ENCODE data around the gene MRE11. TPM values are rescaled to one million over a fixed set of nuclear protein-coding genes. Genes with fewer than 3 reads are reported as not detected.

The MRE11 gene
- total RNA-seq, 6 donors from 2014 or later = 6.7 to 24.7 (median 16.3) TPM

GRCh38 chr11:94518300-94518699 is 24.7 kb upstream of the MRE11 start:
- TF ChIP-seq, protein P1, sequence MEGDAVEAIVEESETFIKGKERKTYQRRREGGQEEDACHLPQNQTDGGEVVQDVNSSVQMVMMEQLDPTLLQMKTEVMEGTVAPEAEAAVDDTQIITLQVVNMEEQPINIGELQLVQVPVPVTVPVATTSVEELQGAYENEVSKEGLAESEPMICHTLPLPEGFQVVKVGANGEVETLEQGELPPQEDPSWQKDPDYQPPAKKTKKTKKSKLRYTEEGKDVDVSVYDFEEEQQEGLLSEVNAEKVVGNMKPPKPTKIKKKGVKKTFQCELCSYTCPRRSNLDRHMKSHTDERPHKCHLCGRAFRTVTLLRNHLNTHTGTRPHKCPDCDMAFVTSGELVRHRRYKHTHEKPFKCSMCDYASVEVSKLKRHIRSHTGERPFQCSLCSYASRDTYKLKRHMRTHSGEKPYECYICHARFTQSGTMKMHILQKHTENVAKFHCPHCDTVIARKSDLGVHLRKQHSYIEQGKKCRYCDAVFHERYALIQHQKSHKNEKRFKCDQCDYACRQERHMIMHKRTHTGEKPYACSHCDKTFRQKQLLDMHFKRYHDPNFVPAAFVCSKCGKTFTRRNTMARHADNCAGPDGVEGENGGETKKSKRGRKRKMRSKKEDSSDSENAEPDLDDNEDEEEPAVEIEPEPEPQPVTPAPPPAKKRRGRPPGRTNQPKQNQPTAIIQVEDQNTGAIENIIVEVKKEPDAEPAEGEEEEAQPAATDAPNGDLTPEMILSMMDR (IDR thresholded peaks at IDR 0.05) = no peak
- no peak for TF ChIP-seq POLR2A (IDR thresholded peaks at IDR 0.05)
- no peak for TF ChIP-seq POLR2AphosphoS5 (IDR thresholded peaks at IDR 0.05)
- no peak for TF ChIP-seq EP300 (IDR thresholded peaks at IDR 0.05)
- 68 to 73% methylated on average over 4 of the region's 4 CpGs for whole genome bisulfite sequencing, 2 donors
- DNase-seq (no peak), ATAC-seq (ENCODE audit: low FRiP score in 2 of 2) (no peak)
- Histone ChIP-seq H3K27ac (no peak overlapping the region), H3K9me3 (no peaks in the 10 kb centered on the region), H3K4me3 (no peak overlapping the region), H3K4me1 (peaks cover 0 to 6% (median 0%) of the 10 kb centered on the region in 4 donors), H3K27me3 (no peaks in the 10 kb centered on the region), H3K36me3 (no peaks in the 10 kb centered on the region)

- ATAC-seq (ENCODE audit: low FRiP score in 2 of 2) (no peak), DNase-seq (no peak)
- no peaks in the 10 kb centered on the region for H3K27me3 ChIP-seq
- no peaks in the 10 kb centered on the region for H3K36me3 ChIP-seq
- H3K27ac ChIP-seq = no peak overlapping the region
- H3K4me1 ChIP-seq = peaks cover 0 to 17% (median 8%) of the 10 kb centered on the region in 4 donors
- WGBS, 2 donors = 40 to 48% methylated on average over 1 of the region's 1 CpG
- H3K4me3 ChIP-seq = no peak overlapping the region
- H3K9me3 ChIP-seq = no peaks in the 10 kb centered on the region
- TF ChIP-seq EP300 (IDR thresholded peaks at IDR 0.05) (no peak), POLR2AphosphoS5 (IDR thresholded peaks at IDR 0.05) (no peak)
These were observed 23.1 kb upstream of the MRE11 start for GRCh38 chr11:94516725-94517124.

GRCh38 chr11:94515398-94515797 is 21.8 kb upstream of the MRE11 start:
- ATAC-seq (ENCODE audit: low FRiP score in 2 of 2) = no peak
- H3K27ac ChIP-seq = no peak overlapping the region
- TF ChIP-seq, protein P1 (IDR thresholded peaks at IDR 0.05) = no peak
- TF ChIP-seq EP300 (IDR thresholded peaks at IDR 0.05) (no peak), POLR2A (IDR thresholded peaks at IDR 0.05) (no peak), POLR2AphosphoS5 (IDR thresholded peaks at IDR 0.05) (no peak)

DNA sequence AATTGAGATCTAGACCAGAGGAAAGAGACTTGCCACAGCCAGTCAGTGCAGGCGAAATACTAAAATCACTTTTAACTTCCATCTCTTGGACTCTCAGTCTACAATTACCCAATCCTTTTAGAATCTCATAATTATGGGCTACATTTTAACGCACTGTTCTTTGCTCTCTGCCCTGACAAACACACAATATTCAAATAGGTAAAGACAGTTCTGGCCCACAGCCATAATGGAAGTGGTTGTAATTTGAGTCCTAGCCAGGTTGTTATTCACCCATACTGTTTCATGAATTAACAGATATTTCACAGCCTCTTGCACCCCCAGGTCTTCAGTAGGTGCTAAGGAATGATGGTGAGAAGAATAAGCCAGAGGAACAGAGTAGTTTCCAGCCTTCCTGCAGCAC is 19.4 kb upstream of the MRE11 start:
- Histone ChIP-seq H3K4me1 (peaks cover 0 to 12% (median 8%) of the 10 kb centered on the region in 4 donors), H3K4me3 (no peak overlapping the region), H3K27ac (no peak overlapping the region), H3K36me3 (no peaks in the 10 kb centered on the region), H3K27me3 (no peaks in the 10 kb centered on the region), H3K9me3 (no peaks in the 10 kb centered on the region)
- DNase-seq (no peak), ATAC-seq (ENCODE audit: low FRiP score in 2 of 2) (peak in 1 of 2 donors; percentile 33)
- WGBS, 2 donors = 29 to 51% methylated on average over 2 of the region's 2 CpGs
- TF ChIP-seq POLR2AphosphoS5 (IDR thresholded peaks at IDR 0.05) (no peak), EP300 (IDR thresholded peaks at IDR 0.05) (no peak), POLR2A (IDR thresholded peaks at IDR 0.05) (no peak)
- TF ChIP-seq, protein P1 (IDR thresholded peaks at IDR 0.05) = no peak

More at GRCh38 chr11:94515398-94515797, 21.8 kb upstream of the MRE11 start:
- H3K27me3 ChIP-seq = no peaks in the 10 kb centered on the region
- H3K9me3 ChIP-seq = no peaks in the 10 kb centered on the region
- WGBS, 2 donors = 82 to 84% methylated on average over 2 of the region's 2 CpGs
- DNase-seq = no peak
- no peak overlapping the region for H3K4me3 ChIP-seq
- no peaks in the 10 kb centered on the region for H3K36me3 ChIP-seq
- peaks cover 0 to 17% (median 8%) of the 10 kb centered on the region in 4 donors for H3K4me1 ChIP-seq

- DNase-seq (peak; percentile 67 to 89), ATAC-seq (ENCODE audit: low FRiP score in 2 of 2) (peak; percentile 67 to 94)
- Histone ChIP-seq H3K27ac (no peak within 1 kb of the TSS), H3K4me3 (peak within 1 kb of the TSS; percentile 44 to 57 (median 54)), H3K4me1 (peaks cover 0 to 12% (median 8%) of the 10 kb centered on the region in 4 donors), H3K27me3 (no peaks in the 10 kb centered on the region), H3K36me3 (no peaks in the 10 kb centered on the region), H3K9me3 (no peaks in the 10 kb centered on the region)
- WGBS, 2 donors = 20 to 28% methylated on average over 33 to 49 of the region's 53 CpGs
- TF ChIP-seq, protein P1 (IDR thresholded peaks at IDR 0.05) = no peak
- TF ChIP-seq POLR2AphosphoS5 (IDR thresholded peaks at IDR 0.05) (no peak), POLR2A (IDR thresholded peaks at IDR 0.05) (no peak), EP300 (IDR thresholded peaks at IDR 0.05) (no peak)
These were observed 18.5 kb upstream of the MRE11 start, which contains the start of gene C11orf97 for GRCh38 chr11:94511932-94512781. C11orf97 (plus strand) TSS chr11:94512461; CDS start chr11:94512529, 68 bp downstream.

Measured in upper lobe of left lung (tissue), 6 donors.